Stimulated activated CD8-positive, alpha-beta memory T cell treated with anti-CD3 and anti-CD28 coated beads, Interleukin-4, amount 100 ng/mL, for 24 hours (primary cell): Measurements from ENCODE around the gene CDV3.

Experiments
- DNase-seq: peaks from one replicate; pipeline ENCODE4 v3.0.0-alpha.2; 2020; ENCODE audit warnings: low read depth

Gene CDV3

DNA sequence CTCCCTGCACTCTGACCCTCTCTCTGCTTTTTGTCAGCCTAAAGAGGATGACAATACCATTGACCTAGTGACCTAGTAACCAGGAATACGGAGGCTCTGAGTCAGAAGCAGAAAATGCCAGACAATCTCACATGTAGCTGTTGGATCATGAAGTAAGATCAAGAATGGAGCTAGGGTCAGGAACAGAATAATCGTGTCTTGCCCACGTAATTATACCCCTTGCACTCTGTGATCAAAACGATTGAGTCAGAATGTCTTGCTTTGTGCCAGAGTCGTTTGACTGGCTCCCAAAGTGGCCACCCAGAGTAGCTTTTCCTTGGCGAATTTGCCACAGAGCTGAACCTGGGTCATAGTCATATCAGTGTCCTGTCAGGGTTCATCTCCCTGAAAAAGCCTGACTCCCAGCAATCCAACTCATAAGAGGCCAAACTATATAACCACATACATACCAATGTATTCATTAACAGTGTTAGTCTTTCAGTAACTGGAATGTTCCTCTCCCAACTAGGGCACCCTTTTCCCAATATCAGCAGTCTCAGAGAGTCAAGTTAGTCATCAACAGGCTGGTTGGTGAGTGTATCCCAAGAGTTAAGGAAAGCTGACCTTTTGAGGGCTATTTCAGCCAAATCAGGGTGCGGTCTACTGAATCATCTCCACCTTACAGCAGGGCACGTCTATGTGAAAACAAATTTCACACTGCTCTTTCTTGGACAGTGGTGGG is 5.0 kb upstream of the CDV3 start:
- no peak for DNase-seq

DNA sequence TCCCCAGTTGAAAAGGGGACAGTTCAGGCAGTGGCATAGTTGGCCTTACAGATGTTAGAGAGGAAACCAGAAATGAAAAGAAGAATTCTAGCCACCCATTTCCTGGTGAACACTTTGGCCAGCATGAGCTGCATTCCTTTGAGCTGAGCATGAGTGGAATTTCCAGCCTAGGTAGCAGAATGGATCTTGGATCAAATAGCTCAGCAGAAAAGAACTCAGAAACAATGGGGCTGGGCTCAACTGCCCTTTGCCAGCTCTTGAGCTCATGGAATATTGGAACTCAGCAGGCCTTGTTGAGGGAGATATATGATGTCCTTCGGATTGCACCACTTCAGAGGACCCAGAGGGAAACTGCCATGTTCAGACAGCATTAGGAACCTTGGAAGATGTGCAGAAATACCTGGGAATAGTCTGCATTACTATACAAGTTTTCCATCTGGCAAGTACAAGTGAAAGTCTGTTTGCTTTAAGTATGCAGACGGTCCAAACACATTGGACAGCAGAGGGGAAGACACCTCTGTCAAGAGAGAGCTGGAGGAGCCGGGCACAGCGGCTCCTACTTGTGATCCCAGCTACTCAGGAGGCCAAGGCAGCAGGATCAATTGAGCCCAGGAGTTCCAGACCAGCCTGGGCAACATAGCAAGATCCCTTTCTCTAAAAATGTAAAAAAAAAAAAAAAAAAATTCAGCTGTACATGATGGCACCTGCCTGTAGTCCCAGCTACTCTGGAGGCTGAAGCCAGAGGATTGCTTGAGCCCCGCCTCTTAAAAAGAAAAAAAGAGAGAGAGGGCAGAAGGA is 3.1 kb upstream of the CDV3 start:
- DNase-seq, result no peak

DNA sequence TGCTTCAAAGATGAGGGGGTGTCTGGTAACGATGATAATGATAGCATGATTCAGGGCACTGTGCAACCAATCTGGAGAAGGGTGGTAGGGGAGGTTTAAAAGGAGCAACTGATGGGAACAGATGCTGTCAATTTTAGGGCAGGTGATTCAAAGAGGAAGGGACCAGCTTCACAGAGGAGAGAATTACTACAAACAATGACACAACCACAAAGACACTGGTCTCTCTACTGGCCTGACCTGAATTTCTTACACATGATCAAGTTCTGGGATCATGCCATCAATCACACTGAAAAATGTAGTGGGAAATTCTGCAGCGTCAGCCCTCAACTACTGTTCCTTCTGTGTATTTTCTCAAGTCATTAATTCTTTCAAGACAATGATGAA is 2.6 kb upstream of the CDV3 start:
- DNase-seq, result no peak

DNA sequence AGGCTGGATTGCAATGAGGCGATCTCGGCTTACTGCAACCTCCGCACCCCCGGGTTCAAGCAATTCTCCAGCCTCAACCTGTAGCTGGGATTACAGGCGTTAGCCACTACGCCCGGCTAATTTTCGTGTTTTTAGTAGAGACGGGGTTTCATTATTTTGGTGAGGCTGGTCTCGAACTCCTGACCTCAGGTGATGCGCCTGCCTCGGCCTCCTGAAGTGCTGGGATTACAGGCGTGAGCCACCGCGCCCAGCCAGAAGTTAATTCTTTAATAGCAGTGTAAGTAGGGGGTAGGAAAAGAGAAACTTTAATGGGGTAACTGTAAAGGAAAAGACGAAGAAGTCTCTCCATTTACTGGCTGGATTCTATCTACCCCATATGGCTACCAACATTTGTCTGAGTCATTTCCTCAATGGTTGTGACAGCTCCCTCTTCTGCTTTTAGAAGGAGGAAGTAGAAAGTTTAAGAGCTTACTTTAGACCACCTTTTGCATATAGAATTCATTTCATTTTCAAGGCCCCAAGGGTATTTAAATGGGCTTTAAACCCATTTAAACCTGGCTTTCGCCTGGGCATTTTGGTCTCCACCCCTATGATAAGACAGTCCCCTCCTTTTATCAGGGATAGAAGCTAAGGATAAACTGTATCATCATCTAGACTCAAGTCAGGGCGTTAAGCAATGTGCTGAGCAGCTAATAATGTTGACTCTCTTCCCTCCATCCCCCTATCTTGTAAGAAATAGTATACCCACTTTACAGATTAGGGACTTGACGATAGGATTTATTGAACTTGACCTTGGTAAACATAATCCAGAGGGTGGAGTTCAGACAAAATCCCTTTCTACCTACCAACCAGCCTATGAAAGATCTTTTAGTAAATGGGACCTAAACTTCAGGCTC is 1.1 kb upstream of the CDV3 start:
- no peak for DNase-seq

DNA sequence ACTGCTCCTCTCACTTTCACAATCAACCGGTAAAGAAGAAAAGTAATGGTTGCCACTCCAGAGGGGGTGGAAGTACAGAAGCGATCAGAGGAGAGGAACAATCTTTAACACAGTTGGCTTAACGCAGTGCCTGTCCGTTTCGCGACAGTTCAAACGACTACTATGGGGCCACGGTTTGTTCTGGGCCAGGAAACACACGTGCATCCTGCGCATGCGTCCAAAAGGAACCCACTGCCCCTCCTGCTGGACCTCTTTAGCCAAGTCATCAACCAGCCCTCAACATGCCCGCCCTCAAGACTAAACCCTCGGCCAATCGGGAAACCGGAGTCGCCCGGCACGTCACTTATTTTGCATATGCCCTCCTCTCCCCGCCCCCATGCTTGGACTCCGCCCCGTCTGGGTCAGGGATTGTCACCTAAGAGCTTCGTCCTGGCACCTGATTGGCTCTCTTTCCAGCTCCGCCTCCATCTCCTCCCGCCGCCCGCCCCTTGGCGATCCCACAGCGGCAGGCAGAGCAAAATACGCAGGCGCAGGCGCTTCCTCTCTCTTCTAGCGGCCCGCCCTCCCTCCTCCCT is 345 bp upstream of the CDV3 start:
- peak; percentile 100 for DNase-seq

DNA sequence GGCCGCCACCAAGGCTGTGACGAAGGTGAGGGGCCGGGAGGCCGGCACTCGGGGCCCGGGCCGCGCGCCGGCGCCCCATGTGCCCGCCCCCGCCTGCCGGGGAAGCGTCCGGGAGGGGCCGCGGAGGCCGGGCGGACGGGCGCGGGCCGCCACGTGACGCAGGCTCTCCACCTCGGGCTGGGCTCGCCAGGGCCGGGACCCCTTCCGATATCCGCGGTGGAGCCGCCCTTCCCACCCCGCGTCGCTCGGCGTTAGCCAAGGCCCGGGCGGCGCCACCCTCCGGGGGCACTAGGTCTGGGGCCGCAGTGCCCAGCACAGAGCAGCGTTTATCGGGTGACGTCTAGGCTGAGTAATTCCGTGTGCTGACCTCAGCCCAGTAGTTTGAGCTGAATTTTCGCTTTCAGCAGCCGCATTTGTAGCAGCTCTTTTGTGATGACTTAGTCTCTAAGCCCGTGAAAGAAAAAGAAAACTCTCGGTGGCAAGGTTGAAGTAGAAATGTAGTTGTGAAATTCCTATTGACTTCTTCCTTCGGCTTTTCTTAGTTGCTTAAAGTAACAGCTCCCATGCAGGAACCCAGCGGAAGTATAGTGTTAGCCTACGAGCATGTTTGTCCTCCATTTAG is 885 bp downstream of the CDV3 start:
- peak; percentile 59 for DNase-seq

DNA sequence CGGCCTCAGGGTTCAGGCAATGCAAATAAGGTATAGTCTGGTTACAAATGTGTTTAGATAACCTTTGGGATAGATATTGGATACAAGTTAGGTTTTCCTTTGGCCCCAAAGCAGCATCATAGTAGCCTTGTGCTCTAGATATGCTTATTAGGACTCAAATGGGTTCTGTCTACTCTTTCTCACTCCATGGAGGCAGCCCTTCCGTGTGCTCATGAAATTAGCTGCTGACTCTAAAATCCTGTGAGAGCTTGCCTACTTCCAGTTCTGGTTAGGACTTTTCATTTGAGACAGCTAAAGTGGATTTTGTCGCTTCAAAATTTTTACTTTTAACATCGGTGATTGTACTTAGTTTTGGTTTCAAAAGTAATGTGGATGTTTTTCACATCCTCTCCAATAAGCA is 1.6 kb downstream of the CDV3 start:
- no peak for DNase-seq

DNA sequence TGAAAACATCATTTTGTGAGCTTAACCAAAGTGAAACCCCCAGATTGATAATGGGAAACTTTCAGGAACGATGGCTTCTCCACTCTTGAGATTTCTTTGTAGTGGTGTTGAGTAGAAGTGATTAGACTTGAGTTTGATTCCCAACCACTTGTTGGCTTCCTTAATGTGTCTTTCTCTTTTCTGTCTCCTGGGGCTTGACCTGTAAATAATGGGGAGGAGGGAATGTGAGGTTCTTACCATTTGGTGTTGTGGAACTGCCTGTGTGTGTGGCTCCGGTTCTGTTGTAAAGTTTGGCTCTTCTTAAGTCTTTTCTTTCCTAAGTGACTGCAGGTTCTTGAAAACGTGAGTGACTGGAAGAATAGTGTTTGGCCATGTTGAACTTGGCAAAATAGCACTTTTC is 2.7 kb downstream of the CDV3 start:
- DNase-seq, result no peak

DNA sequence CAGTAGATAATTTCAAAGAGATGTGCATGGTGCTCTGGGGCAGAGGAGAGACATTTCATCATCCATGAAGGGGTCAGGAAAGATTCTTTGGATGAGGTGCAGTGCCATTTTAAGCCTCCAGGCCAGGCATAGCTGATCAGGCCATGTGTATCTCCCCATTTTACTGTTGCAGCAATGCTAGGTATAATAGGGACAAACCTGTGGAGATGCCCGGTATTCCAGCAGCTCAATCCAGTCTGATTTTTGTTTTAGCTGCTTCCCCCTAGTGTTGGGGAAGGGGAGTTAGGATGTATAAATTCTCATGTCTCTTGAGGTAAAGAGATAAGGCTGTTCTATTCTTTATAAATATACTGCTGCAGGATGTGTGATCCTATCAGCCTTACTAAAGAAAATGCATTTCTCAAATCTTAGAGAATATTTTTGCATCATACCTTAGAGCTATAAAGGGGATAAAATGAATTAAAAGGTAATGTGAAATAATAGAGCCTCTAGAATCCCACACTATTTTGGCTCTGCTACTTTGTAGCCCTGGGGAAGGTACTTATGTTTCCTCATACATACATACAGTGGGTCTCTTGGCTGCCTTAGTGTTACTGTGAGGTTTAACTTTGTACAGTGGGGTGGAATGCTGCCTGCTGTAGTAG is 5.2 kb downstream of the CDV3 start:
- no peak for DNase-seq

DNA sequence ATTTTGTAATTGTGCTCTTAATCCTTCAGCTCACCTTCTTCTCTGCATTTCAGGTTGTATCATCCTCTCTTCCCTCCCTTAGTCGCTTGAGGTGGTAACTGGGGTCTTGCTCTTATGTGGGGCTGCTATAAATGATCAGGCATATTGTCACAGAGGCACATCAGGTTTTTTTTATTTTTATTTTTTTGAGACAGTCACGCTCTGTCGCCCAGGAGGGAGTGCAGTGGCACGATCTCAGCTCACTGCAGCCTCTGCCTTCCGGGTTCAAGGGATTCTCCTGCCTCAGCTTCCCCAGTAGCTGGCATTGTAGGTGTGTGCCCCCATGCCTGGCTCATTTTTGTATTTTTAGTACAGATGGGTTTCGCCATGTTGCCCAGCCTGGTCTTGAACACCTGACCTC is 9.9 kb downstream of the CDV3 start:
- DNase-seq, result no peak

DNA sequence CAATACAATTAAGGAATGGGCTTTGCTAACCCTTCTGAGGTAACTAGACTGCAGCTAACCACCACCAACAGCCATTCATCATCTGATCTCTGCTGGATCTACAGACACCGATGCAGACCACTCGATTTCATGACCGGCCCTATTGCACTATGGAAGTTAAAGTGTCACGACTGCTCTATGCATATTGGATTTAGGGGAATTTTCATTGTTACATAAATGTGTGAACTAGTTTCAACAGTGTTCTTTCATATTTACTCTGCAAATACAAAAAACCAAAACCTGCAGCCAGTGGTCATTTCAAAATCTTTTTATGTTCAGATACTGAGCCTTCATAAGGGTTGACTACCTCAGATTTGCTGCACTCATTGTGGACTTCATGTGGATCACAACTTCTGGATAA is 14.5 kb downstream of the CDV3 start:
- DNase-seq, result no peak

DNA sequence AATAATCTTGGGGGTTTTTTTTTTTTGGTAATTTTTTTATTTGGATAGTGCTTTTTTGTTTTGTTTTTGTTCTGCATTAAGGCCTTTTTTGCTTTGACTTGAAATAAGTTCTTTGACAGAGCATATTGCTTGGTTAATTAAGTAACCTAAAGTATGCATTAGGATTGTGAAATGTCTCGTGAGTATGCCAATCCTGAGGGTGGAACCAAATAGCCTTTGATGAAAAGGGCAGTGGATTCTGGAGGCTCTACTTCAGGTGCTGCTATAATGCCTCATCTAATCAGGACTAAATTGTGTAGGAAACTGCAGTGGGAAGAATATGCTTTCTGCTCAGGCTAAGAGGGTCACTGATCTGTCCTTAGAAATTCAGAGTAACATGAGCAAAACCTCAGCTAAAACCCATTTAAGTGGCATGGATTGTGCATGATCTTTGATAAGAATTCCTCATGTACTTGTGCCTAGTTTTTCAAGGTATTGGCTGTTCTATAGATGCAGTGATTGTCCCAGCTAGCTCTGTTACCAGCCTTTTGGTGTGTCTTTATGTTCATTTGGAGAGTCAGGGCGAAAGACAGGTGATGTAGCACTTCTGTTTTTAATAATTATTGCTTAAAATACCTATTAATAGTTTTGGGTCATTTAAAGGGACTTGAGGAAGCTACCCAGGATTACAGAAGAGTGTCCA is 15.4 kb downstream of the CDV3 start:
- no peak for DNase-seq

DNA sequence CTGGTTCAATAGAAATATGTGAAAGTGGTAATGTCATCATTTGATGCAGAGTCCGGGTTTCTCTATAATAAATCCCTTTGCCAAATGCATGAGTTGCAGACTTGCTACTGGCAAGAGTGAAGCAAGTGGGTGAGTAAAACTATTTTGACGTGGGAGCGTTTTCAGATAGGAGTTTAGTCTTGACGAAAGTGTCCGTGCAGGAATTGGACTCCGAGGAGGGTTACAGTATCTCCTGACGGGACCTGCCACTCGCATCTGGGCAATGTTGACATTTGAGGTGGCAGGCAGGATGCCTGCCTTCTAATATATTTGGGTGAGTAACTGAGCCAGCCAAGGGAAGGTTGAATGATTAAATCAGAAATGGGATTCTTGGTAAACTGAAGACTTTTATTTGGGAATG is 16.0 kb downstream of the CDV3 start:
- DNase-seq, result no peak

DNA sequence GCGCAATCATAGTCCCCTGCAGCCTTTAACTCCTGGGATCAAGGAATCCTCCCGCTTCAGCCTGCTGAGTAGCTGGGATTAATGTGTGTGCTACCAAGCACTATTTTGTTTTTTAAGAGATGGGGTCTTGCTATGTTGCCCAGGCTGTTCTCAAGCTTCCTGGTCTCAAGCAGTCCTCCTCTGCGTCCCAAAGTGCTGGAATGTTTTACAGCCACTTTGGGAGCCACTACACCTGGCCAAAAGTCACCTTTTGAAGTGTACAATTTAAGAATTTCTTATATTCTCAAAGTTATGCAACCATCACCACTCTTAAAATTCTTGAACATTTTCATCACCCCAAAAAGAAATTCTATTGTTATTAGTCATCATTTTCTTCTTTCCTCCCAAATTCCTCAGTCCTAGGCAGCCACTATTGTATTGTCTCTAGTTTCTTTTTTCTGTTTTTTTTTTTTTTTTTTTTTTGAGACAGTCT is 17.8 kb downstream of the CDV3 start:
- no peak for DNase-seq

DNA sequence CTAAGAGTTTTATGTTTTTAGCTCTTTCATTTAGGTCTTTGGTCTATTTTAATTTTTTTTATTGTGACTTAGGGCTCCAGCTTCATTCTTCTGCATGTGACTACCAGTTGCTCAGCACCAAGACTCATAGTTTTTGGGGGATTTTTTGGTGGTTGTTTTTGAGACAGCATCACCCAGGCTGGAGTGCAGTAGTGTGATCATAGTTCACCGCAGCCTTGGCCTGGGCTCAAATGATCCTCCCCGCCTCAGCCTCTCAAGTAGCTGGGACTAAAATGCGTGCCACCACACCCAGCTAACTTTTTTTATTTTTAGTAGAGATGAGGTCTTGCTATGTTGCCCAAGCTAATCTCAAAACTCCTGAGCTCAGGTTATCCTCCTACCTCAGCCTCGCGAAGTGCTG is 19.4 kb downstream of the CDV3 start:
- peak; percentile 13 for DNase-seq

DNA sequence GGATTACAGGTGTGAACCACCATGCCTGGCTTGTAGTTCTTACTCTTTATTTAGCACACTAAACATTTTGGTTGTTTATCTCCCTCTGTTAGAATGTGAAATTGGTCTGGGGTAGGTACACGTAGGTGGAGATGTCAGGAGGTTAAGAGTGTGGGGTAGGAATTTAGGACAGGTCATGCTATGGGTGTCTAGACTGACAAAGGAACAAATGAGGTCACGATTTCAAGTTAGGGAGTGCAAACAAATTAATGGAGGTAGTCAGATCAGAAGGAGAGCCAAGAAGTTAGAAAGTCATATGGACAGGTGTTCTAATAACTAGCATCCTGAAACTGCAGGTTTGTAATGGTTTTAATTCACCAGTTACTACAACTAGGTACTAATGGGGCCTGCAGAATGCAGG is 19.8 kb downstream of the CDV3 start:
- no peak for DNase-seq

DNA sequence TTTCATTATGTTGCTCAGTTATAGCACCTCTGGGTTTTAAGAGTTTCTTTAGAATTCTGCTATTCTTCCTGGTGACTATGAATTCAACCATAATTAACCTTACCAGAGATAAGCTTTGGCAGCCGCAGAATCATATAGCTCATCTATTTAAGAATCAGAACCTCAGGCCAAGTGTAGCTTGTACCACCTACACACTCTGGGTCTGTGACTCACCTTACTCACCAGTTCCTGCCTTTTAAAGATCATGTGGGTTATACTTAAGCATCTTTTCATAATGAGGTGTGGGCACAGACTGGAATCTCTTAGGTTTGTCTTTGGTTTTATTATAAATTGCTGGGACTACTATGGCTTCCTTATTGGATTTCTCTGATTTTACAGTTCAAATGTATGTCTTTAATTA is 21.9 kb downstream of the CDV3 start:
- peak; percentile 10 for DNase-seq

DNA sequence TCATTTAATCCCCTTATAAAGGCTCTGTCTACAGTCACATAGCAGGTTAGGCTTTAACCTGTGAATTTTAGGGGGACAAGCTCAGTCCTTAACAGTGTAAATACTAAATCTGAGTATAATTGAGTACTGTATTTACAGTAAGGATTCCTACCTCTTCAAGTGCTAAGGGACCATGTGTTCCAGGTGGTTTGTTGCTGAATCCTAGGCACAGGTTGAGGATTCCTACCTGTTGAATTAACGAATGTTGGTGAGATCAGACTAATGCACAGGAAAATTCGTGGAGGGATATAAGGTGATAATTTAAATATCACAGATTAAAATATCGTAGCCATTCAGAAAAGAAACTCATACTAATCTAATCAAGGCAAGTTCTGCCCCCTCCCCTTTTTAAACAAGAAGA is 24.9 kb downstream of the CDV3 start:
- DNase-seq, result no peak

DNA sequence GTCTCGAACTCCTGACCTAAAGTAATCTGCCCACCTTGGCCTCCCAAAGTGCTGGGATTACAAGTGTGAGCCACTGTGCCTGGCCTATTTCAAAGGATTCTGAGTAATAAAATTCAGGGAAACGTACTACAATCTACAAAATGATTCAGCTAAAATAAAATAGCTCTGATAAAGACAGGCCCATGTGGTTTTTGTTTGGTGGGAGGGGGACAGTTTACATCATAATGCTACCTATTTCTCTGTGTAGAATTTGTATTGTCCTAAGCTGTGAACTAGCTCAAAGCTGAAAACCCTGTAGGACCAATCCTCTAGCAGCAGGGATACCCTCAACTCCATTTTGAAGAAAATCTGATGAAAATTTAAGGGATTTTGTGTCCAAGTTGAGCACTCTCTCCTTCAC is 25.8 kb downstream of the CDV3 start:
- no peak for DNase-seq

DNA sequence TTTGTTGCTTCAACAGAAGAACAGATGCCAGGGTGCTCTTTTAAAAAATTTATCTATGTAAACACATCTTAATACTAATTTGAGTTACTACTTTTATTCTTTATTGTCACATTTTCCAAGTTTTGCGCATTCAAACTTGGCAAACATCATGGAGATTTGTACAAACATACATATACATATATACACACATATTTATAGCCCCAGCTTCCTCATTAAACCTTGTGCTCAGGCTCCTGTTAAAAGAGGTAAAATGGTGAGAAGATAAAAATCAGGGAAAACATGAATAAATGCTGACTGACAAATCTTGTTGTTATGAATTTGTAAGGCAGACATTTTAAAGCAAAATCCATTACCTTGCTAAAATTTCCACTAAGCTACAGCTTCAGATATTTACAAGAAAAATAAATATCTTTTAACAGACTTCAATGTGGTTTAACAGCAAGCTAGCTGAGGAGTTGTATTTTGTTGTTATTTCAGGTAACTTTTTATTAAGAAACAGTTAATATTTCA is 27.1 kb downstream of the CDV3 start:
- no peak for DNase-seq

DNA sequence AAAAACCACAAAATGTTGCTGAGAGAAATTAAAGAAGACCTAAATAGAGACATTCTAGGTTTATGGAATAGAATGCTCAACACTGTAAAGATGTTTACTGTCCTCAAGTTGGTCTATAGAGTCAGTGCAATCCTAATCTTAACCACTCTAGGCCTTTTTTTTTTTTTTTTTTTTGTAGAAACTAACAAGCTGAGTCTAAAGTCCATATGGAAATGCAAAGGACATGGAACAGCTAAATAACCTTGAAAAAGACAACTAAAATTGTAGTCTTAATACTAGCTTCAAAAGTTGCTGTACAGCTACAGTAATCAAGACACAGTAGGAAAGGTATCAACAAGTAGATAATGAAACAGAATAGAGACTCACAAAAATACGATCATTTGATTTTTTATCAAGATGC is 32.9 kb downstream of the CDV3 start:
- no peak for DNase-seq
